Measurements from ENCODE around the gene DKK3. TPM values are rescaled to one million over a fixed set of nuclear protein-coding genes. Genes with fewer than 3 reads are reported as not detected.

Gene DKK3
- polyA plus RNA-seq (2011; rRNA removed) (18.4 and 22.8 TPM in 2 replicates), polyA plus RNA-seq (2017; fragmentation: RNase III; extraction: RNeasy Plus Mini Kit Qiagen cat#74134 plus additional on column Dnase treatment) (11.9 to 21.8 TPM (median 20.8 TPM) in 3 replicates), polyA minus RNA-seq (2011; rRNA and poly(A)+ RNA removed) (12.0 and 14.5 TPM in 2 replicates)
- polyA plus RNA-seq (2012; cell fraction: cytosol; rRNA removed), result 6.0 and 6.2 TPM in 2 replicates
- polyA plus RNA-seq (2012; cell fraction: nucleus; rRNA removed), result 9.6 and 10.7 TPM in 2 replicates

DNA sequence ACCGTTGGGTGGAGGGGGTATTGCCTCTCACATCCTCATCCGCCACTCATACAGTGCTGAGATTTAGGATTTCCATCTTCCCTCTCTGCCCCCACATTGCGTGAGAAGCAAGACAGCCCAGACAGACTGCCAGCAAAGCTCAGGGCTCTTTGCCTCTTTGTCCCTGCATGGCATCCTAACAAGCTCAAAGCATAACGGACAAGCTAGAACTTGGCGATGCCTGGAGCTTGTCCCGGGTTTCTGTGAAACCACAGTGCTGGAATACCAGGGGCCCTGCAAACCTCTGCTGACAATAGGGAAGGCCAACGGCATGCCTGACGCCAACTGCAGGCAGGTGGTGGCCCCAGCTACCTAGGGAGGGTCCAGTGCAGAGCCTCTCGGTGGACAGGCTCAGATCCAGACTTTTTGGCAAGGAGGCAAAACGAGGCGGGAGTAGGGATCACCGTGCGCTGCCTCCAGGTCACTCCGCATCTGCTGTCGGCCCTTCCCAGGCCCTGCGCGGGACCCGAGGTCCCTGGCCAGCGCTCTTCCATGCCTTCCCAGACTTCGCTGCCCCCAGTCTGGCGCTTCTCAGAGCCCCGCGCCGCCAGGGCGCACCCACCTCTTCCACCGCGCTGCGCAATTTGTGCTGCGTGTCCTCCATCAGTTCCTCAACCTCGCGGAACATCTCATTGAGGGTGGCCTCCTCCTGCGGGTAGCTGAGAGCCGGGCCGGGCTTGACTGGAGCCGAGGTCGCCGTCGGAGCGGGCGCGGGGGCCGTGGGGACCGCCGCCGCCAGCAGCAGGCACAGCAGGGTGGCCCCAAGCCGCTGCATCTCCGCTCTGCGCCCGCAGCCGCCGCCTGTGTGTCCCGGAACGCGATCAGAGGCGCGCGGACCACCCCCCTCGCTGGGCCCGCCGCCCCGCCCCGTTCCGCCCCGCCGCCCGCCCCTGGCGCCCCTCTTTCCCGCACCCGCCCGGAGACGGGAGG lies at the start of gene DKK3:
Gene DKK3 (minus strand): TSS at position 858 of the 969 bp plus-strand sequence. CDS start 44 bp downstream, at position 814.
- Histone ChIP-seq H3K4me1 (peaks cover 18% of the 10 kb centered on the region), H3K4me2 (peak within 1 kb of the TSS; percentile 85), H3K27ac (peak within 1 kb of the TSS; percentile 76 to 89), H3K4me3 (peak within 1 kb of the TSS; percentile 77), H3K9me3 (no peaks in the 10 kb centered on the region)
- 86% methylated on average over 54 of the region's 71 CpGs for WGBS (ENCODE audit: missing lambda C conversion rate)
- no peak for DNase-seq (ENCODE audit: low read depth in 1 of 2, low spot score in 1 of 2)
- TF ChIP-seq EHF (CRISPR knock-in tag; IDR thresholded peaks at IDR 0.05), result no peak
- TF ChIP-seq TP53 (CRISPR knock-in tag; IDR thresholded peaks at IDR 0.05), result no peak
- TF ChIP-seq, protein P1, sequence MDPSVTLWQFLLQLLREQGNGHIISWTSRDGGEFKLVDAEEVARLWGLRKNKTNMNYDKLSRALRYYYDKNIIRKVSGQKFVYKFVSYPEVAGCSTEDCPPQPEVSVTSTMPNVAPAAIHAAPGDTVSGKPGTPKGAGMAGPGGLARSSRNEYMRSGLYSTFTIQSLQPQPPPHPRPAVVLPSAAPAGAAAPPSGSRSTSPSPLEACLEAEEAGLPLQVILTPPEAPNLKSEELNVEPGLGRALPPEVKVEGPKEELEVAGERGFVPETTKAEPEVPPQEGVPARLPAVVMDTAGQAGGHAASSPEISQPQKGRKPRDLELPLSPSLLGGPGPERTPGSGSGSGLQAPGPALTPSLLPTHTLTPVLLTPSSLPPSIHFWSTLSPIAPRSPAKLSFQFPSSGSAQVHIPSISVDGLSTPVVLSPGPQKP (IDR thresholded peaks at IDR 0.05; ENCODE audit: low read depth, low read length), result no peak
- TF ChIP-seq FOSL2 (IDR thresholded peaks at IDR 0.05), result no peak
- no peak for TF ChIP-seq FOSL2 (CRISPR knock-in tag; IDR thresholded peaks at IDR 0.05)
- TF ChIP-seq SREBF2 (IDR thresholded peaks at IDR 0.05), result no peak
- no peak for TF ChIP-seq HEYL (CRISPR knock-in tag; IDR thresholded peaks at IDR 0.05)
- no peak for TF ChIP-seq FOXS1 (CRISPR knock-in tag; IDR thresholded peaks at IDR 0.05)
- TF ChIP-seq POLR2A (IDR thresholded peaks at IDR 0.05; ENCODE audit: low read length), result no peak
- no peak for TF ChIP-seq RARB (CRISPR knock-in tag; IDR thresholded peaks at IDR 0.05)
- no peak for TF ChIP-seq NPAS2 (CRISPR knock-in tag; IDR thresholded peaks at IDR 0.05; ENCODE audit: borderline replicate concordance)
- TF ChIP-seq, protein P2, sequence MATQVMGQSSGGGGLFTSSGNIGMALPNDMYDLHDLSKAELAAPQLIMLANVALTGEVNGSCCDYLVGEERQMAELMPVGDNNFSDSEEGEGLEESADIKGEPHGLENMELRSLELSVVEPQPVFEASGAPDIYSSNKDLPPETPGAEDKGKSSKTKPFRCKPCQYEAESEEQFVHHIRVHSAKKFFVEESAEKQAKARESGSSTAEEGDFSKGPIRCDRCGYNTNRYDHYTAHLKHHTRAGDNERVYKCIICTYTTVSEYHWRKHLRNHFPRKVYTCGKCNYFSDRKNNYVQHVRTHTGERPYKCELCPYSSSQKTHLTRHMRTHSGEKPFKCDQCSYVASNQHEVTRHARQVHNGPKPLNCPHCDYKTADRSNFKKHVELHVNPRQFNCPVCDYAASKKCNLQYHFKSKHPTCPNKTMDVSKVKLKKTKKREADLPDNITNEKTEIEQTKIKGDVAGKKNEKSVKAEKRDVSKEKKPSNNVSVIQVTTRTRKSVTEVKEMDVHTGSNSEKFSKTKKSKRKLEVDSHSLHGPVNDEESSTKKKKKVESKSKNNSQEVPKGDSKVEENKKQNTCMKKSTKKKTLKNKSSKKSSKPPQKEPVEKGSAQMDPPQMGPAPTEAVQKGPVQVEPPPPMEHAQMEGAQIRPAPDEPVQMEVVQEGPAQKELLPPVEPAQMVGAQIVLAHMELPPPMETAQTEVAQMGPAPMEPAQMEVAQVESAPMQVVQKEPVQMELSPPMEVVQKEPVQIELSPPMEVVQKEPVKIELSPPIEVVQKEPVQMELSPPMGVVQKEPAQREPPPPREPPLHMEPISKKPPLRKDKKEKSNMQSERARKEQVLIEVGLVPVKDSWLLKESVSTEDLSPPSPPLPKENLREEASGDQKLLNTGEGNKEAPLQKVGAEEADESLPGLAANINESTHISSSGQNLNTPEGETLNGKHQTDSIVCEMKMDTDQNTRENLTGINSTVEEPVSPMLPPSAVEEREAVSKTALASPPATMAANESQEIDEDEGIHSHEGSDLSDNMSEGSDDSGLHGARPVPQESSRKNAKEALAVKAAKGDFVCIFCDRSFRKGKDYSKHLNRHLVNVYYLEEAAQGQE (IDR thresholded peaks at IDR 0.05), result no peak
- TF ChIP-seq MYC (IDR thresholded peaks at IDR 0.05; ENCODE audit: borderline replicate concordance, low read length), result no peak
- no peak for ATAC-seq
- ChIA-PET CTCF (interaction anchor here (0.5 to 4.3 kb wide), 5 partner anchors 41 to 973 kb away, joined by 3 to 17 read pairs (median 4); no protein-coding TSS in a partner anchor), POLR2A (interaction anchor here (2.6 kb wide), 1 partner anchor 31 kb away, joined by 7 read pairs; no protein-coding TSS in a partner anchor)
- no peak for FAIRE-seq

DNA sequence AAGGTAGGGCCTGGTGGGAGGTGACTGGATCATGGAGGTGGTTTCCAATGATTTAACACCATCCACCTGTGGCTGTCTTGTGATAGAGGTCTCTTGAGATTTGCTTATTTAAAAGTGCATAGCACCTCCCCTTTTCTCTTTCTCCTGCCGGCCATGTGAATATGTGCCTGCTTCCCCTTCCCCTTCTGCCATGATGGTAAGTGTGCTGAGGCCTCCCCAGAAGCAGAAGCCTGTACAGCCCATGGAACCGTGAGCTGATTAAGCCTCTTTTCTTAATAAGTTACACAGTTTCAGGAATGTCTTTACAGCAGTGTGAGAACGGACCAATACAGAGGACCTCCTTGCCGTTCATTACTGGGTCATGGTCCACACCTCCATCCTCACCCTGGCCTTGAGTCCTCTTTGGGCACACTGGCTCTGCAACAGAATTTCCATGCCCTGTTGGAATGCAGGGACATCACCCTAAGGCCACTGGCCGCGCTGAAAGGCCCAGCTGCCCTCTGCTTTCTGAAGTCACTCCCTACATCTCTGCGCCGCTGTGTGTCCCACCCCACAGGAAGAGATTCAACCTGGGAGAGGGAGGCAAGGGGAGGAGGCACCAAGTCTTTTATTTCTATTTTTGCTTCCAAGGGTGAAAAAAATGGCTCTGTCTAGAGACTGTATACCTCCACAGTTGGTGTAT lies 49.0 kb upstream of the DKK3 start:
- POLR2A ChIA-PET, result no interaction called here
- H3K27ac ChIP-seq, result peak overlapping the region; percentile 55 to 77; a peak in 4 of 6 replicates

More for the DNA sequence above, 49.0 kb upstream of the DKK3 start:
- peaks cover 25% of the 10 kb centered on the region for H3K4me1 ChIP-seq
- TF ChIP-seq CEBPB (IDR thresholded peaks at IDR 0.05) (no peak), ZSCAN20 (CRISPR knock-in tag; IDR thresholded peaks at IDR 0.05) (no peak), FOSL2 (IDR thresholded peaks at IDR 0.05) (no peak), FOSL2 (CRISPR knock-in tag; IDR thresholded peaks at IDR 0.05) (no peak), NFE2L2 (conservative IDR thresholded peaks at IDR 0.05; ENCODE audit: low read length) (no peak), RCOR1 (IDR thresholded peaks at IDR 0.05; ENCODE audit: low read depth, low read length) (no peak)
- FAIRE-seq, result no peak
- no peak for ATAC-seq
- no peak overlapping the region for H3K4me2 ChIP-seq
- no peak for DNase-seq (ENCODE audit: low read depth in 1 of 2, low spot score in 1 of 2)
- WGBS (ENCODE audit: missing lambda C conversion rate), result 96% methylated on average over 8 of the region's 8 CpGs
- H3K4me3 ChIP-seq, result no peak overlapping the region
- peaks cover 5% of the 10 kb centered on the region; the same call in 1 of the 3 replicates for H3K9me3 ChIP-seq
- CTCF ChIA-PET, result interaction anchor here (1.1 to 21.4 kb wide), 7 partner anchors 9 to 224 kb away, joined by 3 to 664 read pairs (median 3); no protein-coding TSS in a partner anchor

Data from A549 (cell line).